Adrenal gland (tissue), 12 donors: Measurements from ENCODE around the gene CNOT6. TPM values are rescaled to one million over a fixed set of nuclear protein-coding genes. Genes with fewer than 3 reads are reported as not detected.

Experiments used
- DNase-seq, 7 donors: peaks; one replicate each; pipeline ENCODE4 v3.0.0-alpha.2; 2019 to 2020
- H3K27ac ChIP-seq, 5 donors: fragments of 200-600 bp; sonication (generic) in 4 of 5; 1 replicate in 3 of 5; 2 replicates in 2 of 5; pipeline versions ENCODE4 v1.5.1 to v1.8.0; 2016 to 2020; ENCODE audit warnings: mild to moderate bottlenecking in 1 of 5
- H3K27me3 ChIP-seq: fragments of 200-600 bp; 2 replicates; pipeline ENCODE4 v1.8.0; 2021
- H3K36me3 ChIP-seq, 2 donors: fragments of 200-600 bp; replicated peaks in 1 of 2; 1 replicate in 1 of 2; 2 replicates in 1 of 2; pipeline versions ENCODE4 v1.5.1 to v1.8.0; 2018 to 2022
- H3K4me1 ChIP-seq, 2 donors: fragments of 200-600 bp; replicated peaks in 1 of 2; 1 replicate in 1 of 2; 2 replicates in 1 of 2; pipeline versions ENCODE4 v1.5.1 to v1.8.0; 2018 to 2021
- H3K4me3 ChIP-seq, 4 donors: fragments of 200-600 bp; sonication (generic) in 3 of 4; one replicate each; pipeline ENCODE4 v1.5.1; 2016 to 2018
- H3K9me3 ChIP-seq, 3 donors: fragments of 200-600 bp; sonication (generic) in 1 of 3; replicated peaks in 1 of 3; 1 replicate in 2 of 3; 2 replicates in 1 of 3; pipeline versions ENCODE4 v1.5.1 to v1.8.0; 2016 to 2021
- POLR2A ChIP-seq, 2 donors: fragments of 450-650 bp; IDR thresholded peaks; one replicate each; pipeline ENCODE4 v1.6.1; 2017; ENCODE audit warnings: antibody characterized with exemption in 2 of 2, mild to moderate bottlenecking in 2 of 2, moderate library complexity in 1 of 2
- WGBS, 4 donors: extraction: QIAGEN DNeasy Blood & Tissue Kit in 2 of 4; methylation state at CpG; one replicate each; pipeline versions ENCODE4 v1.1.5 to v1.1.7; 2013 to 2017; 5-methylcytosine and 5-hydroxymethylcytosine counted together
- intact Hi-C, 2 donors: fragments of 100-400 bp; cut with DNase I; formaldehyde crosslinking; loops; one replicate each; pipeline versions ENCODE4 v1.14.1 to v1.15.0; 2022 to 2023
- polyA plus RNA-seq, 3 donors: library from polyadenylated mRNA; stranded (reverse); fragments of 200-250 nt in 2 of 3; fragments of 350-450 nt in 1 of 3; fragmentation: Illumina TruSeq in 1 of 3; extraction: RNeasy Lipid Tissue Mini Kit (QIAGEN cat#74804) in 1 of 3; gene quantifications; one replicate each; pipeline ENCODE4 v1.2.3, GENCODE V29; 2013 to 2014
- total RNA-seq, 9 donors: library from RNA; depleted of rRNA in 4 of 9; stranded (reverse); fragments of >200 nt in 4 of 9; fragments of 120-200 nt in 1 of 9; fragmentation: NEBNext Ultra II Directional in 1 of 9; extraction: Animal tissue kit (Norgen Biotek cat#: 25700) in 1 of 9; gene quantifications; one replicate each; pipeline versions ENCODE4 v1.1.0 to v1.2.4, GENCODE V29; 2013 to 2023
- TF ChIP-seq, protein P1 (sequence below), 6 experiments: fragments of 450-650 bp in 4 of 6; fragments of 200-600 bp in 2 of 6; sonication (generic) in 1 of 6; IDR thresholded peaks; 1 replicate in 5 of 6; 2 replicates in 1 of 6; pipeline versions ENCODE4 v1.5.1 to v1.8.0; 2016 to 2021; ENCODE audit warnings: antibody characterized with exemption in 6 of 6, mild to moderate bottlenecking in 2 of 6, moderate library complexity in 1 of 6
- donor health status: healthy with polysubstance abuse.
- donor health status: Bipolar disorder and iron deficiency.
- donor health status: DM: yes; HTN: yes; CAD: no.
- donor health status: DM: no; HTN: no; CAD: no.
- donor health status: DM: no; HTN: no; CAD: no.
- donor health status: DM: yes; HTN: yes; CAD: no.

The CNOT6 gene
- total and polyA plus RNA-seq, 12 donors, result 4.4 to 19.9 (median 11.5) TPM

- no peaks in the 10 kb centered on the region for H3K27me3 ChIP-seq
- TF ChIP-seq POLR2A (IDR thresholded peaks at IDR 0.05), result no peak
- TF ChIP-seq, protein P1, sequence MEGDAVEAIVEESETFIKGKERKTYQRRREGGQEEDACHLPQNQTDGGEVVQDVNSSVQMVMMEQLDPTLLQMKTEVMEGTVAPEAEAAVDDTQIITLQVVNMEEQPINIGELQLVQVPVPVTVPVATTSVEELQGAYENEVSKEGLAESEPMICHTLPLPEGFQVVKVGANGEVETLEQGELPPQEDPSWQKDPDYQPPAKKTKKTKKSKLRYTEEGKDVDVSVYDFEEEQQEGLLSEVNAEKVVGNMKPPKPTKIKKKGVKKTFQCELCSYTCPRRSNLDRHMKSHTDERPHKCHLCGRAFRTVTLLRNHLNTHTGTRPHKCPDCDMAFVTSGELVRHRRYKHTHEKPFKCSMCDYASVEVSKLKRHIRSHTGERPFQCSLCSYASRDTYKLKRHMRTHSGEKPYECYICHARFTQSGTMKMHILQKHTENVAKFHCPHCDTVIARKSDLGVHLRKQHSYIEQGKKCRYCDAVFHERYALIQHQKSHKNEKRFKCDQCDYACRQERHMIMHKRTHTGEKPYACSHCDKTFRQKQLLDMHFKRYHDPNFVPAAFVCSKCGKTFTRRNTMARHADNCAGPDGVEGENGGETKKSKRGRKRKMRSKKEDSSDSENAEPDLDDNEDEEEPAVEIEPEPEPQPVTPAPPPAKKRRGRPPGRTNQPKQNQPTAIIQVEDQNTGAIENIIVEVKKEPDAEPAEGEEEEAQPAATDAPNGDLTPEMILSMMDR (IDR thresholded peaks at IDR 0.05), result no peak
- no peaks in the 10 kb centered on the region for H3K36me3 ChIP-seq
- peaks cover 0 to 6% of the 10 kb centered on the region in 2 donors for H3K4me1 ChIP-seq
- H3K27ac ChIP-seq, result no peak overlapping the region
- no peak for DNase-seq
- 86 to 92% (median 91%) methylated on average over 3 of the region's 3 CpGs for WGBS, 4 donors
- H3K4me3 ChIP-seq, result no peak overlapping the region
- no peaks in the 10 kb centered on the region for H3K9me3 ChIP-seq
- intact Hi-C loops, result no loop called here
These were observed 69.8 kb downstream of the CNOT6 start for GRCh38 chr5:180563994-180564393.

- TF ChIP-seq, protein P1 (IDR thresholded peaks at IDR 0.05), result no peak
- no peak for TF ChIP-seq POLR2A (IDR thresholded peaks at IDR 0.05)
- no peak for DNase-seq
- H3K36me3 ChIP-seq, result peaks cover 0 to 12% of the 10 kb centered on the region in 2 donors
- no peak overlapping the region for H3K4me3 ChIP-seq
- no peaks in the 10 kb centered on the region for H3K4me1 ChIP-seq
- no peaks in the 10 kb centered on the region for H3K9me3 ChIP-seq
- no peaks in the 10 kb centered on the region for H3K27me3 ChIP-seq
- intact Hi-C loops, result no loop called here
- H3K27ac ChIP-seq, result no peak overlapping the region
- 81 to 86% (median 85%) methylated on average over 8 of the region's 8 CpGs for WGBS, 4 donors
These were observed 74.7 kb downstream of the CNOT6 start for GRCh38 chr5:180568914-180569313.

DNA sequence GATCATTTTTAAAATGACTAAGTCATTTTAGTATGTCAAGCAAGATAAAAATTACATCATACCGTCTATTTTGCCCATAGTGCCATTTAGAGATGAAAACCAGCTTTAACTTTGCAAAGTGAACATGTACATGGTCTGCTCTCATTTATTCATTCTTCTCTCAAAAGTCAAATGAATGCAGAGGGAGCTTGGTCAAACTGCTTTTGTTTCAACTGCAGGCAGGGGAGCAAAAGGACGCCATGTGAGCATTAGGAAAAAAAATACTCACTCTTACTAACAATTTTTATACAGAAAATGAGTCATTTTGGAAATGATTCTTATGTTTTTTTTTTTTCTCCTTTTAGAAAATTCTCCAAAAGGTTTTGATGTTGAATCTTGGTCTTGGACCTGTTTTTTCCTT lies 81.4 kb downstream of the CNOT6 start:
- Histone ChIP-seq H3K27me3 (no peaks in the 10 kb centered on the region), H3K36me3 (peaks cover 0 to 14% of the 10 kb centered on the region in 2 donors), H3K4me3 (no peak overlapping the region), H3K9me3 (no peaks in the 10 kb centered on the region), H3K27ac (no peak overlapping the region), H3K4me1 (no peaks in the 10 kb centered on the region)
- TF ChIP-seq, protein P1 (IDR thresholded peaks at IDR 0.05), result no peak
- no peak for TF ChIP-seq POLR2A (IDR thresholded peaks at IDR 0.05)
- intact Hi-C loops, result no loop called here
- 53 to 63% (median 62%) methylated on average over 2 of the region's 2 CpGs for WGBS, 4 donors
- no peak for DNase-seq

DNA sequence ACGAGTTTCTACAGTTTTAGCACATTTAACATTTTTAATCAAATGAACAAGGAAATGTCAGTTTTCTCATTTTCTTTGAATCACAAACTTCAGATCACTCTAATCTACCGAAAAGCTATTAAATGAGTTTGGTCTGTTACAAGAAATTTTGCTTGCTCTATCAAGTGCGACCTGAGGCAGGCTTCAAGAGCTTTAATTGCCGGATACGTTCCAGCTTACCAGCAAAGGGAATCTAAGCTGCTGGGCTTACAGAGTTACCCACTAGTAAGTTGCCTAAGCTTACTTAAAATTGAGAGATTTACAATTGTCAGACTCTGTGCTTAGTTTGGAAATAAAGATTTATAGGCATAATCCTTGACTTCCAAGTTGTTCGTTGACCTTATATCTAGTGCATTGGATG lies 86.5 kb downstream of the CNOT6 start:
- H3K9me3 ChIP-seq, result peaks cover 0 to 4% (median 0%) of the 10 kb centered on the region in 3 donors
- no peak overlapping the region for H3K27ac ChIP-seq
- no peaks in the 10 kb centered on the region for H3K36me3 ChIP-seq
- no peak overlapping the region for H3K4me3 ChIP-seq
- whole genome bisulfite sequencing, 4 donors, result 87 to 94% (median 91%) methylated on average over 6 of the region's 6 CpGs
- intact Hi-C loops, result no loop called here
- no peak for TF ChIP-seq POLR2A (IDR thresholded peaks at IDR 0.05)
- TF ChIP-seq, protein P1 (IDR thresholded peaks at IDR 0.05), result no peak
- H3K27me3 ChIP-seq, result no peaks in the 10 kb centered on the region
- DNase-seq, result no peak
- no peaks in the 10 kb centered on the region for H3K4me1 ChIP-seq
